Upper lobe of left lung (tissue), 4 donors: ENCODE results near the gene GUCD1.

Source experiments
- POLR2AphosphoS5 ChIP-seq, 2 donors: sonication (generic); formaldehyde crosslinking; IDR thresholded peaks; one replicate each; pipeline ENCODE4 v1.5.1; 2017; ENCODE audit warnings: antibody characterized with exemption in 2 of 2
- TF ChIP-seq, protein P1 (sequence below), 6 experiments: fragments of 450-650 bp in 4 of 6; fragments of 200-600 bp in 2 of 6; sonication (generic) in 2 of 6; IDR thresholded peaks; one replicate each; pipeline ENCODE4 v1.5.1; 2016 to 2019; ENCODE audit warnings: antibody characterized with exemption in 6 of 6

DNA sequence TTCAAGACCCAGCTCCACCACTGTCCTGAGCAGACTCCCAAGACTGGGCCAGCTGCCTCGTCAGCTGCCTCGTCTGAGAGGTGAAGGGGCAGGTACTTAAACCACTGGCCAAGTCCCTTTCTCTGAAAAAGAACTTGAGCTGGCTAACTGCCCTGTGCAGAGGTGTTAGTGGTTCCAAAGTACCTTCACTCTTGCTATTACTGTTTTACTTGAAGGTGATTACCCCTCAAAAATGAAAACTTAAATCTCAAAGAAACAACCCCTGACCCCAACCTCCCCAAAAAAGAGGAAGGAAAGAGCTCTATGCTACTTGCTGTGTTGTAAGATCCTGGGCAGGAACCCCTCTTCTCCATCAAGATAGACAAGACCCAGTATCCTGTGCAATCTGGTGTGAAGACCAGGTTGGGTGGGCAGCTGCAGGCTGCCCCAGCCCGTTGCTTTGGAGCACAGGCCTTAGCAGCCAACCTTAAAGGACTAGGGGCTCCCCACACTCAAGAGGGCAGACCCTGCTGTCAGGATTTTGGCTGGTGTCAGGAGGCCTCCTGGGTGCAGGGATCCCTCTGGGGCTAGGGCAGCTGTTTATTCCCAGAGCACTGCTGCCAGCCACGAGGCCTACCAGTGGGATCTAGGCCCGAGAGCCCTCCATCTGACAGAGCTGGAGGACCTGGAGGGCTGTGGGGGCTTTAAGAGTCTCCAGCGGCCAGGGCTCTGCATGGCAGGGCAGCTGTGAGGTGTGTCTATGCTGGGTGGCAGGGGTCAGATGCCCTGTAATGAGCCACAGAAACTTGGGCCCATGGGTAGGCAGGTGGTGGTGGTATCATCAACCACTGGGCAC, 13.0 kb downstream of the GUCD1 start:
- TF ChIP-seq, protein P1, sequence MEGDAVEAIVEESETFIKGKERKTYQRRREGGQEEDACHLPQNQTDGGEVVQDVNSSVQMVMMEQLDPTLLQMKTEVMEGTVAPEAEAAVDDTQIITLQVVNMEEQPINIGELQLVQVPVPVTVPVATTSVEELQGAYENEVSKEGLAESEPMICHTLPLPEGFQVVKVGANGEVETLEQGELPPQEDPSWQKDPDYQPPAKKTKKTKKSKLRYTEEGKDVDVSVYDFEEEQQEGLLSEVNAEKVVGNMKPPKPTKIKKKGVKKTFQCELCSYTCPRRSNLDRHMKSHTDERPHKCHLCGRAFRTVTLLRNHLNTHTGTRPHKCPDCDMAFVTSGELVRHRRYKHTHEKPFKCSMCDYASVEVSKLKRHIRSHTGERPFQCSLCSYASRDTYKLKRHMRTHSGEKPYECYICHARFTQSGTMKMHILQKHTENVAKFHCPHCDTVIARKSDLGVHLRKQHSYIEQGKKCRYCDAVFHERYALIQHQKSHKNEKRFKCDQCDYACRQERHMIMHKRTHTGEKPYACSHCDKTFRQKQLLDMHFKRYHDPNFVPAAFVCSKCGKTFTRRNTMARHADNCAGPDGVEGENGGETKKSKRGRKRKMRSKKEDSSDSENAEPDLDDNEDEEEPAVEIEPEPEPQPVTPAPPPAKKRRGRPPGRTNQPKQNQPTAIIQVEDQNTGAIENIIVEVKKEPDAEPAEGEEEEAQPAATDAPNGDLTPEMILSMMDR (IDR thresholded peaks at IDR 0.05) = no peak
- no peak for TF ChIP-seq POLR2AphosphoS5 (IDR thresholded peaks at IDR 0.05)
